H9 (cell line): Measurements from ENCODE around the gene SLMAP. TPM values are rescaled to one million over a fixed set of nuclear protein-coding genes. Genes with fewer than 3 reads are reported as not detected.

Experiments used
- DNase-seq: peaks from one replicate; pipeline ENCODE4 v3.0.0-alpha.2; 2017
- H2AFZ ChIP-seq: one replicate; pipeline ENCODE4 v1.6.1; 2013; ENCODE audit warnings: mild to moderate bottlenecking, low read length, control low read depth, moderate library complexity
- H2AK5ac ChIP-seq: 2 replicates; pipeline ENCODE4 v1.6.1; 2013; ENCODE audit warnings: low read length, control low read depth, mixed read lengths; ENCODE audit not compliant: insufficient read length
- H2BK120ac ChIP-seq: one replicate; pipeline ENCODE4 v1.6.1; 2013; ENCODE audit warnings: low read depth, mild to moderate bottlenecking, low read length, control low read depth, inconsistent platforms; ENCODE audit not compliant: poor library complexity, severe bottlenecking
- H2BK12ac ChIP-seq: 2 replicates; pipeline ENCODE4 v1.6.1; 2013; ENCODE audit warnings: low read length, control low read depth, mixed read lengths, low read depth; ENCODE audit not compliant: insufficient read length
- H2BK15ac ChIP-seq: 2 replicates; pipeline ENCODE4 v1.6.1; 2013; ENCODE audit warnings: low read depth, low read length, control low read depth
- H2BK20ac ChIP-seq: one replicate; pipeline ENCODE4 v1.6.1; 2013; ENCODE audit warnings: low read depth, mild to moderate bottlenecking, low read length, control low read depth, inconsistent platforms; ENCODE audit not compliant: poor library complexity, severe bottlenecking
- H2BK5ac ChIP-seq: 2 replicates; pipeline ENCODE4 v1.6.1; 2013; ENCODE audit warnings: low read length, control low read depth, mixed read lengths; ENCODE audit not compliant: insufficient read length
- H3K14ac ChIP-seq: 2 replicates; pipeline ENCODE4 v1.6.1; 2013; ENCODE audit warnings: low read length, control low read depth; ENCODE audit not compliant: insufficient read depth
- H3K18ac ChIP-seq: 2 replicates; pipeline ENCODE4 v1.6.1; 2013; ENCODE audit warnings: low read depth, mild to moderate bottlenecking, mixed read lengths, low read length, control low read depth; ENCODE audit not compliant: insufficient read length
- H3K23ac ChIP-seq: 2 replicates; pipeline ENCODE4 v1.6.1; 2013; ENCODE audit warnings: low read length, control low read depth, mixed read lengths, low read depth; ENCODE audit not compliant: insufficient read length
- H3K23me2 ChIP-seq: 2 replicates; pipeline ENCODE4 v1.6.1; 2013; ENCODE audit warnings: low read depth, mild to moderate bottlenecking, mixed read lengths, low read length, control low read depth; ENCODE audit not compliant: insufficient read length, poor library complexity, severe bottlenecking
- H3K27ac ChIP-seq: 2 replicates; pipeline ENCODE4 v1.5.1; 2013; ENCODE audit warnings: low read length, control low read depth, mixed read lengths, low read depth; ENCODE audit not compliant: insufficient read length
- H3K27me3 ChIP-seq: 2 replicates; pipeline ENCODE4 v1.6.1; 2013; ENCODE audit warnings: low read length, control low read depth, inconsistent platforms; ENCODE audit not compliant: insufficient read depth
- H3K4ac ChIP-seq: 2 replicates; pipeline ENCODE4 v1.6.1; 2013; ENCODE audit warnings: low read depth, mild to moderate bottlenecking, control low read depth, inconsistent platforms, low read length, moderate library complexity
- H3K4me1 ChIP-seq: 2 replicates; pipeline ENCODE4 v1.6.1; 2013; ENCODE audit warnings: low read length, control low read depth, inconsistent platforms; ENCODE audit not compliant: insufficient read depth
- H3K4me2 ChIP-seq: 2 replicates; pipeline ENCODE4 v1.6.1; 2013; ENCODE audit warnings: low read length, control low read depth, mixed read lengths; ENCODE audit not compliant: insufficient read length, insufficient read depth
- H3K56ac ChIP-seq: 2 replicates; pipeline ENCODE4 v1.6.1; 2013; ENCODE audit warnings: low read depth, mild to moderate bottlenecking, mixed read lengths, low read length, control low read depth; ENCODE audit not compliant: insufficient read length
- H3K79me1 ChIP-seq: 2 replicates; pipeline ENCODE4 v1.6.1; 2013; ENCODE audit warnings: low read depth, mild to moderate bottlenecking, moderate library complexity, low read length, control low read depth, inconsistent platforms; ENCODE audit not compliant: insufficient read depth, poor library complexity, severe bottlenecking
- H3K79me2 ChIP-seq: 2 replicates; pipeline ENCODE4 v1.6.1; 2013; ENCODE audit warnings: low read length, control low read depth, inconsistent platforms; ENCODE audit not compliant: insufficient read depth
- H3K9ac ChIP-seq: 2 replicates; pipeline ENCODE4 v1.6.1; 2013; ENCODE audit warnings: low read length, control low read depth, mixed read lengths; ENCODE audit not compliant: insufficient read length; ENCODE audit errors: extremely low read depth
- H3K9me3 ChIP-seq: one replicate; pipeline ENCODE4 v1.6.1; 2013; ENCODE audit warnings: low read depth, low read length, inconsistent platforms; ENCODE audit not compliant: control insufficient read depth
- H3T11ph ChIP-seq: one replicate; pipeline ENCODE4 v1.6.1; 2013; ENCODE audit warnings: mild to moderate bottlenecking, low read length, control low read depth, inconsistent platforms
- H4K20me1 ChIP-seq: one replicate; pipeline ENCODE4 v1.6.1; 2013; ENCODE audit not compliant: control insufficient read depth, insufficient read length, insufficient read depth
- H4K5ac ChIP-seq: 2 replicates; pipeline ENCODE4 v1.6.1; 2013; ENCODE audit warnings: low read depth, mild to moderate bottlenecking, mixed read lengths, low read length, control low read depth; ENCODE audit not compliant: insufficient read length
- H4K8ac ChIP-seq: replicated peaks from 2 replicates; pipeline ENCODE4 v1.6.1; 2013; ENCODE audit warnings: low read length, control low read depth, mixed read lengths, low read depth; ENCODE audit not compliant: insufficient read length
- H4K91ac ChIP-seq: 2 replicates; pipeline ENCODE4 v1.6.1; 2013; ENCODE audit warnings: low read depth, mild to moderate bottlenecking, moderate library complexity, mixed read lengths, low read length, control low read depth; ENCODE audit not compliant: insufficient read length
- H3K27ac Mint-ChIP-seq, 3 experiments: 2 replicates in 2 of 3; 3 replicates in 1 of 3; pipeline ENCODE4 v1.8.0; 2020 to 2021; ENCODE audit warnings: mixed read lengths in 3 of 3, mild to moderate bottlenecking in 1 of 3, moderate library complexity in 1 of 3
- H3K27me3 Mint-ChIP-seq: 2 replicates; pipeline ENCODE4 v1.8.0; 2021; ENCODE audit warnings: low read depth, mild to moderate bottlenecking, moderate library complexity, mixed read lengths
- H3K36me3 Mint-ChIP-seq, 3 experiments: 2 replicates in 2 of 3; 3 replicates in 1 of 3; pipeline ENCODE4 v1.8.0; 2020 to 2021; ENCODE audit warnings: low read depth in 3 of 3, mixed read lengths in 3 of 3; ENCODE audit not compliant: insufficient read depth in 1 of 3
- H3K4me1 Mint-ChIP-seq, 2 experiments: 2 replicates each; pipeline ENCODE4 v1.8.0; 2020; ENCODE audit warnings: mixed read lengths in 2 of 2
- H3K4me3 Mint-ChIP-seq, 2 experiments: 2 replicates in 1 of 2; 3 replicates in 1 of 2; pipeline ENCODE4 v1.8.0; 2020 to 2021; ENCODE audit warnings: mild to moderate bottlenecking in 2 of 2, mixed read lengths in 2 of 2, moderate library complexity in 1 of 2
- H3K9me3 Mint-ChIP-seq, 2 experiments: 2 replicates in 1 of 2; 3 replicates in 1 of 2; pipeline ENCODE4 v1.8.0; 2020; ENCODE audit warnings: mild to moderate bottlenecking in 2 of 2, mixed read lengths in 2 of 2, moderate library complexity in 1 of 2
- WGBS: extraction: QIAGEN DNeasy Blood & Tissue Kit; methylation state at CpG from one replicate; pipeline ENCODE4 v1.1.7; 2013; ENCODE audit warnings: missing lambda C conversion rate, low lambda C conversion rate, mixed read lengths; ENCODE audit not compliant: insufficient read length; ENCODE audit errors: extremely low coverage; 5-methylcytosine and 5-hydroxymethylcytosine counted together
- total RNA-seq: library from RNA; stranded (reverse); gene quantifications from 2 replicates; pipeline ENCODE4 v1.2.1, GENCODE V29; 2021
- TF ChIP-seq, protein P1 (sequence below): fragments of 200-600 bp; sonication (generic); conservative IDR thresholded peaks from 3 replicates; pipeline ENCODE4 v1.8.0; 2021; ENCODE audit warnings: antibody characterized with exemption, mild to moderate bottlenecking

Gene SLMAP
- total RNA-seq, 1 experiment from 2014 or later, result 65.1 TPM

DNA sequence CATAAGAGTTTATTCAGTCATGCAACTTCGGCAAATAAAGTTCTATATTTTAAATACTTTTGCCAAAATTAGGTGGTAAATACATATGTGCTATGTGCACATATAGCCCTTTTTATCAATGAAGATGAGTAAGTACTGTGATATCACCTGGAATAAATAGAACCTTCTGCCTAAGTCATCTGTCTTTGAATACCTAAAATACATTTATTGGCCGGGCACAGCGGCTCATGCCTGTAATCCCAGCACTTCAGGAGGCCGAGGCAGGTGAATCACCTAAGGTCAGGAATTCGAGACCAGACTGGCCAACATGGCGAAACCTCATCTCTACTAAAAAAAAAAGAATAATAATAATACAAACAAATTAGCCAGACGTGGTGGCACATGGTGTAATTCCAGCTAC, 178.3 kb downstream of the SLMAP start:
- Mint-ChIP-seq H3K4me1 (peaks cover 10 to 11% of the 10 kb centered on the region in 2 experiments; a peak in 3 of 4 replicates), H3K4me3 (no peak overlapping the region), H3K36me3 (peaks cover 0 to 10% (median 9%) of the 10 kb centered on the region in 3 experiments; a peak in 2 of 7 replicates), H3K27me3 (no peaks in the 10 kb centered on the region), H3K9me3 (no peaks in the 10 kb centered on the region), H3K27ac (no peak overlapping the region)
- no peak overlapping the region for H3K9ac ChIP-seq
- no peak overlapping the region for H3K14ac ChIP-seq
- H3K27ac ChIP-seq, result no peak overlapping the region
- no peak overlapping the region for H2BK15ac ChIP-seq
- no peak overlapping the region for H3K4ac ChIP-seq
- no peak overlapping the region for H4K5ac ChIP-seq
- H3K27me3 ChIP-seq, result no peaks in the 10 kb centered on the region
- no peaks in the 10 kb centered on the region for H4K20me1 ChIP-seq
- H2BK12ac ChIP-seq, result no peak overlapping the region
- H3K56ac ChIP-seq, result no peak overlapping the region
- no peak overlapping the region for H2AK5ac ChIP-seq
- H3K79me2 ChIP-seq, result no peaks in the 10 kb centered on the region
- no CpG with 5 or more reads among the region's 7 CpGs for WGBS
- no peak overlapping the region for H3K4me2 ChIP-seq
- H2AFZ ChIP-seq, result no peak overlapping the region
- no peak overlapping the region for H2BK20ac ChIP-seq
- H3K79me1 ChIP-seq, result no peaks in the 10 kb centered on the region
- no peaks in the 10 kb centered on the region for H3K4me1 ChIP-seq
- H2BK120ac ChIP-seq, result no peak overlapping the region
- no peak overlapping the region for H4K8ac ChIP-seq
- H4K91ac ChIP-seq, result no peak overlapping the region
- TF ChIP-seq, protein P1, sequence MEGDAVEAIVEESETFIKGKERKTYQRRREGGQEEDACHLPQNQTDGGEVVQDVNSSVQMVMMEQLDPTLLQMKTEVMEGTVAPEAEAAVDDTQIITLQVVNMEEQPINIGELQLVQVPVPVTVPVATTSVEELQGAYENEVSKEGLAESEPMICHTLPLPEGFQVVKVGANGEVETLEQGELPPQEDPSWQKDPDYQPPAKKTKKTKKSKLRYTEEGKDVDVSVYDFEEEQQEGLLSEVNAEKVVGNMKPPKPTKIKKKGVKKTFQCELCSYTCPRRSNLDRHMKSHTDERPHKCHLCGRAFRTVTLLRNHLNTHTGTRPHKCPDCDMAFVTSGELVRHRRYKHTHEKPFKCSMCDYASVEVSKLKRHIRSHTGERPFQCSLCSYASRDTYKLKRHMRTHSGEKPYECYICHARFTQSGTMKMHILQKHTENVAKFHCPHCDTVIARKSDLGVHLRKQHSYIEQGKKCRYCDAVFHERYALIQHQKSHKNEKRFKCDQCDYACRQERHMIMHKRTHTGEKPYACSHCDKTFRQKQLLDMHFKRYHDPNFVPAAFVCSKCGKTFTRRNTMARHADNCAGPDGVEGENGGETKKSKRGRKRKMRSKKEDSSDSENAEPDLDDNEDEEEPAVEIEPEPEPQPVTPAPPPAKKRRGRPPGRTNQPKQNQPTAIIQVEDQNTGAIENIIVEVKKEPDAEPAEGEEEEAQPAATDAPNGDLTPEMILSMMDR, result no peak
- H3K18ac ChIP-seq, result no peak overlapping the region
- H3K23me2 ChIP-seq, result no peaks in the 10 kb centered on the region
- H3K9me3 ChIP-seq, result no peaks in the 10 kb centered on the region
- no peak overlapping the region for H3K23ac ChIP-seq
- H3T11ph ChIP-seq, result no peak overlapping the region
- DNase-seq, result no peak
- H2BK5ac ChIP-seq, result no peak overlapping the region
